Astrocyte of the cerebellum (primary cell): ENCODE data around the gene MED13L.

Experiments
- DNase-seq: peaks from one replicate; pipeline ENCODE4 v3.0.0-alpha.2; 2011; ENCODE audit warnings: low read depth
- H3K4me3 ChIP-seq: 2 replicates; pipeline ENCODE4 v1.5.1; 2011; ENCODE audit warnings: mild to moderate bottlenecking, low read depth, low read length, moderate library complexity
- in situ Hi-C: cut with HindIII; loops from 2 replicates; pipeline ENCODE4 v1.10.0; 2017; ENCODE audit warnings: low sequenced_read_pairs
- TF ChIP-seq, protein P1 (sequence below): IDR thresholded peaks from 2 replicates; pipeline ENCODE4 v1.5.1; 2012; ENCODE audit warnings: low read length, low read depth, moderate library complexity, mild to moderate bottlenecking; ENCODE audit errors: missing control alignments

Gene MED13L

DNA sequence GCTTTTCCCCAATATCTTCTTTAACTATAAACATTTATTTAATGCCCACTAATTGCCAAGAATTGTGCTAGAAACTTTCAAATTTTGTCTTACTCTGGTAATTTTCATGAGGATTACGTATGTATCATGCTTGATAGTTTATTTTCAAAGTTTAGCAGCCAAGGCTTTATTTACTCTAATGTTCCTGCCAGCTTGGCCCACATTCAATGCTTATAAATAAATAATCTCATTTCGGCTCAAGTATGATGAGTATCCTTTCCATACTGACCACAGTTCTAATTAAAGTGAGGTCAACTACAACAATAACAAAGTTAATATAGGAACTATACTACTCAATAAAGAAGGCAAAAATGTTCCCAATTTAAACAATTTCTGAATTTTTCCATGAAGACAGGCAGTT lies 259.2 kb downstream of the MED13L start:
- in situ Hi-C loops: no loop called here
- DNase-seq: no peak
- TF ChIP-seq, protein P1, sequence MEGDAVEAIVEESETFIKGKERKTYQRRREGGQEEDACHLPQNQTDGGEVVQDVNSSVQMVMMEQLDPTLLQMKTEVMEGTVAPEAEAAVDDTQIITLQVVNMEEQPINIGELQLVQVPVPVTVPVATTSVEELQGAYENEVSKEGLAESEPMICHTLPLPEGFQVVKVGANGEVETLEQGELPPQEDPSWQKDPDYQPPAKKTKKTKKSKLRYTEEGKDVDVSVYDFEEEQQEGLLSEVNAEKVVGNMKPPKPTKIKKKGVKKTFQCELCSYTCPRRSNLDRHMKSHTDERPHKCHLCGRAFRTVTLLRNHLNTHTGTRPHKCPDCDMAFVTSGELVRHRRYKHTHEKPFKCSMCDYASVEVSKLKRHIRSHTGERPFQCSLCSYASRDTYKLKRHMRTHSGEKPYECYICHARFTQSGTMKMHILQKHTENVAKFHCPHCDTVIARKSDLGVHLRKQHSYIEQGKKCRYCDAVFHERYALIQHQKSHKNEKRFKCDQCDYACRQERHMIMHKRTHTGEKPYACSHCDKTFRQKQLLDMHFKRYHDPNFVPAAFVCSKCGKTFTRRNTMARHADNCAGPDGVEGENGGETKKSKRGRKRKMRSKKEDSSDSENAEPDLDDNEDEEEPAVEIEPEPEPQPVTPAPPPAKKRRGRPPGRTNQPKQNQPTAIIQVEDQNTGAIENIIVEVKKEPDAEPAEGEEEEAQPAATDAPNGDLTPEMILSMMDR: no peak
- no peak overlapping the region for H3K4me3 ChIP-seq

DNA sequence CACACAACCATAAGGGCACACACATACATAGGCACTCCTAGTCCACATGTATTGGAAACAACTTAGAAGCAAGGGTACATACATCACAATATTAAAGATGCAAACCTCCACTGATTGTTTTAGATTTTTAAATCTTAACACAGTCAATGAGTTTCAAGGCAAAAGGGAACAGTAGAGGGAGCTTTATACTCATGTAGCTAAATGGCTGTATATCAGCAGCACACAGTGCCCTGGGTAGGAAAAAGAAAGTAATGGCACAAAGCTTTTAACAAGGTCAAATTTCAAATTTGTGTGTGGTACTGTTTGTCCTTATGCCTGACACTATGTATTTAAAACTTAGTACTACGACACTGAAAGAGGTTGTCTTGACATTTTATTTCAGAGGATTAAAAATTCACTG lies 262.0 kb downstream of the MED13L start:
- H3K4me3 ChIP-seq: no peak overlapping the region
- TF ChIP-seq, protein P1: peak; percentile 62
- DNase-seq: peak; percentile 49
- in situ Hi-C loops: no loop called here

DNA sequence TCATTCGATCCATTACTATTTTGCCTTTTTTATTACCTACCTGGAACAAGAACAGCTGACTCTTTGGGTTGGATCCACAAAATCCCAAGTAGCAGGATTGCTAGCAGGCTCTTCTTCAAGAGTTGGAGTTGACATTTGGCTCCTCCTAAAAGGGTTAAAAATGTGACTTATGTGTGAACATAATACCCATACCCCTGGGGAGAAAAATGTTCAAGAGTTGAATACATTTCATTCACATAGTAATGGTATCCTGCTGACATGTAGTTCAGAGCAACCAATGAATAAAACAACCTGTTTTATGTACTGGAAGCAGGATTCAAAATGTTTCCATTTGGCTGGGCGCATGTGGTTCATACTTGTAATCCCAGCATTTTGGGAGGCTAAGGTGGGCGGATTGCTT lies 264.7 kb downstream of the MED13L start:
- TF ChIP-seq, protein P1: no peak
- H3K4me3 ChIP-seq: no peak overlapping the region
- DNase-seq: no peak
- in situ Hi-C loops: no loop called here

DNA sequence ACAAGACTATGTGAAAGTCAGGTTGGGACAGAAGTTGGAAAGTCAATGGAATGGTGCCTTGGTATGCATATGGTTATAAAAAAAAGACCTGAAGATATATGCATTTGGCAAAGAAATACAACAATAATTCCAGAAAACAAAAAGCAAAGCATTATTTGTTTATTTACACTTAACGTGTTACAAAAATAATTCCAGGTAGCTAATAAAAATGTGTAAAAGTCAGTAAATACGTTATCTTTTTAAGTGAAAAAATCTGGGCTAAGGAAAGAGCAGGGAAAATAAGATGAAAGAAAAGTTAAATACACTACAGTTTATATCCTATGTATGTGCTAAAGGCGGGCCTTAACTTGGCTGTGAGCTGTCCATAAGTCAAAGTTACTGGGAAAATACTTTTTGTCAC lies 266.3 kb downstream of the MED13L start:
- no peak overlapping the region for H3K4me3 ChIP-seq
- DNase-seq: no peak
- TF ChIP-seq, protein P1: no peak
- in situ Hi-C loops: no loop called here

DNA sequence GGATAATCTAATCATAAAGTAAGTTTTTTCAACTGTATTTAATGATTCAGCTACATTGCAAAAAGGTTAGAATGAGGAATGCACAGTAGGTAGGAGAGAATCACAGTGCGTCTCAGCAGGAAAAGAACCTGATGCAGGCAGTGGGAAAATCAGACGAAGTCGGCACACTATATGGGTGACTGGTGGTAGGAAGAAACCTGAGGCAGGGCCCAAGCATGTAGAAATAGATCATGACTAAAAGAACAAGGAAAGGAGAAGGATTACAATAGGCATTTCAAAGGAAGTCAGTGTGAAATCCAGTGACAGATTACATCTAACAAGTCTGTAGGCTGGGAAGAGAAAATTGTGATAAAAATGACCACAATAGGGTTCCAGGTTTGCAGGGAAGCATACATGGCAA lies 267.0 kb downstream of the MED13L start:
- H3K4me3 ChIP-seq: no peak overlapping the region
- no peak for DNase-seq
- in situ Hi-C loops: no loop called here
- TF ChIP-seq, protein P1: no peak

DNA sequence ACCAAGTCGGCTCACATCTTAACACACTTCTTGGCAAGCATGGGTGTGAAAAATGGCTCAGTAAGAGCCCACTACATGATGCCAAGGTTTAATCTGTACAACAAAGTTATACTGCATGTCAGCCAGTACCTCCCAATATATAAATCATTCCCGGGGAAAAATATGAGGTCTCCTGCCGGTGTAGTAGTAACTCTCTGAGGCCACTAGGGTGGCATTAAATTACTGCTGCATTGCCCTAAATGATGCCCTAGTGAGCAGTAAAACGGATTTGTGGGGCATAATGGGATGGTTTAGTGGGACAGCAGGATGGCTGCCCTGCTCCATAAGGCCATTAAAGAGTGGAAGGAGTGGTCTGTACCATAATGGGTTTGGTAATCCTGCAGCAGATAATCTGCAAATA lies 267.7 kb downstream of the MED13L start:
- no peak overlapping the region for H3K4me3 ChIP-seq
- DNase-seq: no peak
- in situ Hi-C loops: no loop called here
- TF ChIP-seq, protein P1: peak; percentile 46

DNA sequence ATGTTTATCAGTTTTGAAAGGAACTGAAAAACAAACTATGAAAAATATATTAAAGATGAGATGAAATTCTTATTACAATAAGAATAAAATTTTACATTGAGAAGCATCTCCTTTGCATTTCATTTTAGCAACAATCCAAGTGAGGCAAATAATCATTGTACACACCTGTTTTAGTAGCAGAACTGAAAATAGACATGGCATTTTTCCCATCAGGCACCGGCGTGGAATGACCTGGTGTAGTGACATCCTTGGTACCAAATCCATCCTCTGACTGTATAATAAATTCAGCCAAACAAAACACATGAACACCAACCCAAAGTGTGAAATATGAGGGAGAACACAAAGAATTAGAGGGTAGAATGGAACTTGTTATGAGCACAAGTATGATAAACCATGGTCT lies 271.4 kb downstream of the MED13L start:
- TF ChIP-seq, protein P1: no peak
- DNase-seq: no peak
- no peak overlapping the region for H3K4me3 ChIP-seq
- in situ Hi-C loops: no loop called here
